WI38 (cell line): ENCODE data around the gene BPIFB1.

Source experiments
- H3K4me3 ChIP-seq: 2 replicates; pipeline ENCODE4 v1.5.1; 2011; ENCODE audit warnings: low read depth, mild to moderate bottlenecking, control low read depth, low read length
- CTCF ChIP-seq: IDR thresholded peaks from 2 replicates; pipeline ENCODE4 v1.5.1; 2012; ENCODE audit warnings: low read depth, mild to moderate bottlenecking, control low read depth, low read length

BPIFB1 gene

DNA sequence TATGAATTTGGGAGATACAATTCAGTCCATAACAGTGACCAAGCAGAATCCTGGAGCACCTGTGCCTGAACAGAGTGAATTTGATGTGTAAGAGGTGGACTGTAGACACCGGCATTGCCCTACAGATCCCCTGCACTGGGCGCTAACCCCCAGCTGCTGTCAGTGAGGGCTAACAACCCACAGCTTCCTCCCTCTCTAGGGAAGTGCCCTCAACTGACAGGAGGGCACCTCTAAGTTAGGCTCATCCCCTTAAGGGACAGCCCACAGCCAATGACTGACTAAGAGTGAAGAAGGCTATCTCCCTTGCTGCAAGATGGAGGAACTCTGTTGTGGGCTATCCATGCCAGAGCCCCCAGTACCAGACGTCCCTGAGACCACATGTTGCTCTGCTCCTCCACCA lies 15.3 kb upstream of the BPIFB1 start:
- no peak for TF ChIP-seq CTCF
- no peak overlapping the region for H3K4me3 ChIP-seq

DNA sequence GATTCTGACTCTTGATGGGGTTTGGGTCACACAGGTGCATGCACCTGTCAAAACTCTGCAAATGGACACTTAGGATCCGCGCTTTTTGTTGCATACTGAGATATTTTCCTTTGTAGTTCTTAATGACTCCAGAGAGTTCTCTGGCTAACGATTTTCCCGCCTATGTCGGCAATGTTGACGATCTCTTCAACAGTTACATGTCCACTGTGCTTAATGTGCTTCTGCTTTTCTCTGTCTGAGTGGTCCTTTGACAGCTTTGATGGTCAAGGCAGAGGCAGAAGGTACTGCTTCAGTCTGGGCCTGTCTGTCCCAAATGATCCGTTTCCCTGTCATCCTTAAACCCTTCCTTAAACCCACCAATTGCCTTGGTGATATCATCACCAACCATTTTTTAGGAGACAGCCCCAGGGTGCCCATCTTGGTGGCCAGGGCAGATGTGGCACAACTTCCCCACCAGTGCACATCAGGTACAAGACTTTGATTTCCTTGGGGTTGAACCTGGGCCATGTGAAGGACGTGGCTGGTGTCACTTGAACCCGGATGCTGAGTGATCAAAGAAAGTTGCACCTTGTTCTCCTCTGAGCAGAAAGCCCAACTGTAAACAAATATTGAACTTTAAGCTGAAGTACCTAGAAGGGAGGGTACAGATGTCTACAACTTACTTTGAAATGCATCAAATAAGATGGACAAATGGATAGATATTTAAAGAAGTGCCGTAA lies 10.7 kb upstream of the BPIFB1 start:
- no peak overlapping the region for H3K4me3 ChIP-seq
- no peak for TF ChIP-seq CTCF

- H3K4me3 ChIP-seq, result no peak overlapping the region
- no peak for TF ChIP-seq CTCF
Measured at GRCh38 chr20:33273117-33273851, 9.7 kb upstream of the BPIFB1 start.

DNA sequence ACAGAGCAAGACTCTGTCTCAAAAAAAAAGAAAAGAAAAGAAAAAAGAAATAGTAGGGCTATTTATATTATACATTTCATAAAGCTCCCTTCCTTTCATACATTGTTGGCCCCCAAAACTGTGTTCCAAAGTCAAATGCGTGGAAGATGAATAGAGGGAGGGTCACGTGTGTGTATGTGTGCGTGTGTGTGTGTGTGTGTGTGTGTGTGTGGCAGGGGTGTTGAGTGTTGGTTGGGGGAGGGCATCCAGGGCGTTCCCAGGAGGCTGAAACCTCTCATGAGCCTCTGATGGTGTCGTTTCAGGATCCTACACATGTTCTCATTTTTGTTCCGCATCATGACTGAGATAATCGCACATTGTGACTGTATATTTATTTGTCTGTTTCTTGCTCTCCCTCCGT lies 7.8 kb upstream of the BPIFB1 start:
- H3K4me3 ChIP-seq, result no peak overlapping the region
- TF ChIP-seq CTCF, result no peak

DNA sequence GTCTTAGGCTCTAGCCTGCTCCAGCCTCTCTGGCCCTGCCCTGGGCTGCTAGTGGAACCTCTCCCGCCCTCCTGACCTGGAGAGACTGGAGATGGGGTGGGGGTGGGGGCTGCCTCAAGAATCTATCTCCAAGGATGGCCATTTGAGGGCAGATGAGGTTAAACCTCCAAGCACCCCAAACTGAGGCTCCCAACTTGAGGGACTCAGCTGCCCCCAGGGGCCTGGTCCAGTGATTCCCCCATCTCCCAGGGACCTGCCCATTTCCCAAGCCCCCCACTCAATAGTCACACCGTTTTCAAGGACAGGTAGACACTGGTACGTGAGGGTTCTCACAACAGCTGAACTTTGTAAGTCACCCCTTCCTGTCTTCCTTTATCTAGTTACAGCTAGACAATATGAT lies 7.1 kb upstream of the BPIFB1 start:
- H3K4me3 ChIP-seq, result no peak overlapping the region
- no peak for TF ChIP-seq CTCF

DNA sequence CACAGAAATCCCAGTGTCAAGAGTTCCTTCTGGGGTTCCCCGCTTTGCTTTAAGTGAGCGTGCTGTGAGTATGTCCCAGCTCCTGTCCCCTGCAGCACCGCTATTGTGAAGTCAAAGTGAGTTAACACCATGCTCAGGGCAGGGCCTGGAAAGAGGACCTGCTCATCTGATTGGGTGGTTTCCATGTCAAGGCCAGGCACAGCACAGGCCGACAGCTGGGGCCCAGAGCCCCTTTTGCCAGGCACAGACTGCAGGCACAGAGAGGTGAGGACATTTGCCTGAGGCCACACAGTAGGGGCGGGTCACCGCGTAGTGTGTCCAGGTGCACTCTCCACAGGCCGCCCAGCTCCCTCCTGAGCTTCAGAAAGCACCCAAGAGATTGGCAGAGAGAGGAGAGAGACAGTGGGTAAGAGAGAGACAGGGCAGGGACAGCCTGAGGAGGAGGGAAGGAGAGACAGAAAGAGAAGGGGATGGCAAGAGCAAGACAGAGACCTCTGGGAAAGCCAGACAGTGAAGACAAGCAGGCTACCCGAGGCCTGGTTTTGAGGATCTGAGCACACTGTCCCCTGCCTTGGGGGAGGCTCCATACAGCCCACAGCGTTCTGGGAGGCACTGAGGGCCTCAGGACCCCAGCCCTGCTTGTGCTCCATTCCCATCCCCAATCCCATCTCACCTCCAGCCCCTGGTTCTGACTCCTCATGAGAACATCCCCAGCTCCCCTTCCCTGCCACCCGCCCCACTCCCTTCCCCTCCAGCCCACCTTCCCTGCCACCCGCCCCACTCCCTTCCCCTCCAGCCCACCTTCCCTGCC lies 6.5 kb upstream of the BPIFB1 start:
- H3K4me3 ChIP-seq, result no peak overlapping the region
- TF ChIP-seq CTCF, result no peak
